ENCODE data around the gene ZC2HC1B. TPM values are rescaled to one million over a fixed set of nuclear protein-coding genes. Genes with fewer than 3 reads are reported as not detected.

The ZC2HC1B gene
- total RNA-seq, 4 donors from 2014 or later: not detected

DNA sequence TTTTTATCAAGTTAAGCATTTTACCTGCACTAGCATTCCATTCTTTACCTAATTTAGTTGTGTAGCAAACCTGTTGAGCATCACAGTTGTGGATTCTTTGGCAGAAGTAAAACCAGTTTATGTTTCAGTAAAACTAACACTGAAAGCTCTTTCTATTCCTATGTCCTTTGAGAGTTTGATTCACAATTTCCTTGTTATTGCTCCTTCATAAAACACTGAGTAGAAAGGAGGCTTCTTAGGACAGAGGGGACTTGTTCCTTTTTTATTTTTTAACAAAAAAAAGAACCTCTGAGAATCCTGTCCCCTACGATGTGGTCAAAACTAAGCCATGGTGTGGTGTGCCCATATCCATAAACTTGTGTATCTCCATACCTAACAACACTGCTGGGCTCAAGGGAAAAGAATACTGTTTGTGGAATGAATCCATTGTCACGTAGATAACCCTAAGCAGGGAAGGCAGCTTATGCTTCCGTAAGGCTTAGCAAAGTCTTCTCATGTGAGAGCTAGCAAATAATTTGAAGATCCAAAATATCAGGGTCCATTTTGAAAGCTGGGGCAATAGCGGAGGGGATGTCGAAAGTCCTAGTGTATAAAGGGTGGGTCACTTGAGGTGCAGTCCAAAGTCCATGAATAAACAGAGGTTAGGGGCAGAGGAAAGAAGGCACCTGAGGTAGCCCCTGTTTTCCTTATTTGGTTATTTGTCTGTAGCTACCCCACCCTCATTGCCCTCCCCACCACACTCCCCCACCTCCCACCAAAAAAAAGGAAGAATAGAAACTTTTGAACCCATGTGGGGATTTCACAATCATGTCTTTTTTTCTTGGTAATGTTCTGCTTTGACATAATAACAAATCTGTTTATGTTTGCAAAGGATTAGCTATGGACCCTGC is 72.7 kb downstream of the ZC2HC1B start:
- TF ChIP-seq, protein P1, sequence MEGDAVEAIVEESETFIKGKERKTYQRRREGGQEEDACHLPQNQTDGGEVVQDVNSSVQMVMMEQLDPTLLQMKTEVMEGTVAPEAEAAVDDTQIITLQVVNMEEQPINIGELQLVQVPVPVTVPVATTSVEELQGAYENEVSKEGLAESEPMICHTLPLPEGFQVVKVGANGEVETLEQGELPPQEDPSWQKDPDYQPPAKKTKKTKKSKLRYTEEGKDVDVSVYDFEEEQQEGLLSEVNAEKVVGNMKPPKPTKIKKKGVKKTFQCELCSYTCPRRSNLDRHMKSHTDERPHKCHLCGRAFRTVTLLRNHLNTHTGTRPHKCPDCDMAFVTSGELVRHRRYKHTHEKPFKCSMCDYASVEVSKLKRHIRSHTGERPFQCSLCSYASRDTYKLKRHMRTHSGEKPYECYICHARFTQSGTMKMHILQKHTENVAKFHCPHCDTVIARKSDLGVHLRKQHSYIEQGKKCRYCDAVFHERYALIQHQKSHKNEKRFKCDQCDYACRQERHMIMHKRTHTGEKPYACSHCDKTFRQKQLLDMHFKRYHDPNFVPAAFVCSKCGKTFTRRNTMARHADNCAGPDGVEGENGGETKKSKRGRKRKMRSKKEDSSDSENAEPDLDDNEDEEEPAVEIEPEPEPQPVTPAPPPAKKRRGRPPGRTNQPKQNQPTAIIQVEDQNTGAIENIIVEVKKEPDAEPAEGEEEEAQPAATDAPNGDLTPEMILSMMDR (IDR thresholded peaks at IDR 0.05): no peak
- DNase-seq (ENCODE audit: low spot score) (no peak), ATAC-seq (ENCODE audit: low FRiP score) (no peak)

DNA sequence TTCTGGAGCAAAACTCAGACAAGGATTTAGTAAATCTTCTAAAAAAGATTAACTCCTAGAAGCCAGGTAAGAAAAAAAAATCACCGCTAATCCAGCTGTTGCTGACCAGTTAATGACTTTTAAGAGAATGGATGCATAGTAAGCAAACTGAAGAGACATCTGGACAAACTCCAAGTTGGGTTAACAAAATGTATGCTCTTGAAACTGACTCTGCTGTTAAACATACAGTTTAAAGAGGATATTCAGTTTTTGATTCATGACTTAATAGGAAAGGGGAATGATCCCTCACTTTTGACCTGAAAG is 73.3 kb downstream of the ZC2HC1B start:
- no peak for DNase-seq (ENCODE audit: low spot score)
- TF ChIP-seq, protein P1 (IDR thresholded peaks at IDR 0.05): no peak
- ATAC-seq (ENCODE audit: low FRiP score): no peak

DNA sequence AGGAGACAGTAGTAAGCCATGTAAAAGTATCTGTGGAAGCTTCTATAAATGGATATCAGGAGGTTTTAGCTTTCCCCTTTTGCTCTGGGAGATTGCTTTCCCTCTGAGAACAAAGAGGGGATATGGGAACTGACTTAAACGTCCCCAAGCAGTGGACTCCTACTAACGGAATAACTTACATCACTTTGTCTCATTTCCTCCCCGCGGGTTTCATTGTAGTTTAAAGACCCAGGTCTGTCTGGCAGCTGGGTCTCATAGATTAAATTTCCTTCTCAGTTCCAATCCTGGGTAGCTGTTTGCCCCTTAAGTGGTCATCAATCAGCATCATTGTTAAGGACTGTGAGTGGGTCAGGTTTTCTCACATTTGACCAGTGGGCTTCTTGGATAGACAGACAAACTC is 75.1 kb downstream of the ZC2HC1B start:
- no peak for ATAC-seq (ENCODE audit: low FRiP score)

DNA sequence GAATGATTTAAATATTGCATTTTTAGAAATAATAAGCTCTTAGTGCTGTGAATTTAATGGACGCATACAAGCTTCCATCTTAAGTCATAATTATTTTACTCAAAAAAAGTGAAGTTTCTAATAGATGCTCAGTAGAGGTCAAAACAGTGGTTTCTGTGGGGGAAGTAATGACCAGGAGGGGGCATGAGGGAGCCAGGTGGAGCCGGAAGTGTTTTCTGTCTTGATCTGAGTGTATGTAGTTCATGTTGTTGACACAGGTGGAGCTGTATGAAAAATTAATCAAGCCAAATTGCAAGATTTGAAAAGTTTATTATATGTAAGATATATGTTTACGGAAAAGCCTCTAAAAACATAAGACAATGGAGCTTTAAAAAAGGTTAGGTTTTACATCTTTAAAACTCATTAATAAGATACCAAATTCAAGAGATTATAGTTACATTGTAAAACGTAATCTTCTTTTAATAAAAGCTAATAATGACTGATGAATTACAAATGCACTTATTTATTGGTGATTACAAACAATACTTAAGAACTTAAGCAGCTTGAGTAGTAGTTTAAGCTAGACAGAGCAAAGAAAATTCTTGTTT is 75.8 kb downstream of the ZC2HC1B start:
- TF ChIP-seq, protein P1 (IDR thresholded peaks at IDR 0.05): no peak
- DNase-seq (ENCODE audit: low spot score) (no peak), ATAC-seq (ENCODE audit: low FRiP score) (no peak)

More for the DNA sequence above, 75.1 kb downstream of the ZC2HC1B start:
- TF ChIP-seq, protein P1 (IDR thresholded peaks at IDR 0.05): no peak
- no peak for DNase-seq (ENCODE audit: low spot score)

DNA sequence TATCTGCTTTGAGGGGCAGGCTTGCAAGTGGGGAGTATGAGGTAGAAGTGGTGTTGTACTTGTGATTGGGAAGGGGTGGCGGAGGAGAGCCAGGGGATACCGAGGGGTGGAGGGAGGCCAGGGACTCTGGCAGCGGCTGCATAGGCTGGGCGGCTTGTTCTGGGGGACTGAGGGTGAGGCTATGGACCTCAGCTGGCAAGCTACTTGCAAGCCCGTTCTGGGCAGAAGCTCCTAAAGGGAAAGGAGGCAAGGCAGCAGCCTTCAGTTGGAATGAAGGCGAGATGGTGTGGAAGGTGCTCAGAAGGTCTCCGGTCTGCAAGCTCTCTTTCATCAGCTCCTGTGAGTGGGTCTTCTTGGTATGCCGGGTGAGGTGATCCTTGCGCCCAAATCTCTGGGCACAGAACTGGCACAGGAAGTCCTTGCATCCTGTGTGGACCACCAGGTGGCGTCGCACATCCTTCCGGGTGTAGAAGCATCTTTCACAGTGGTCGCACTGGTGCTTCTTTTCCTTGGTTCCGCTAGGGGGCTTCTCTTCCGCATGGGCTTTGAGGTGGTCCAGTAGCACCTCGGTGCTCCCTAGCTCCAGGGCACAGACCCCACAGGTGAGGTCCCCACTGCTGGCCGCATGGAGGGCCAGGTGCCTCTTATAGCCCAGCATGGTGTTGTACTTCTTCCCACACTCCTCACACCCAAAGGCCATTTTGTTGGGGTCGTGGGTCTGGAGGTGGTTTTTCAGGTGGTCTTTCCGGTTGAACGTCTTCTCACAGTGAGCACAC is 77.8 kb downstream of the ZC2HC1B start:
- TF ChIP-seq, protein P1 (IDR thresholded peaks at IDR 0.05): no peak
- peak; percentile 63 for ATAC-seq (ENCODE audit: low FRiP score)
- no peak for DNase-seq (ENCODE audit: low spot score)

DNA sequence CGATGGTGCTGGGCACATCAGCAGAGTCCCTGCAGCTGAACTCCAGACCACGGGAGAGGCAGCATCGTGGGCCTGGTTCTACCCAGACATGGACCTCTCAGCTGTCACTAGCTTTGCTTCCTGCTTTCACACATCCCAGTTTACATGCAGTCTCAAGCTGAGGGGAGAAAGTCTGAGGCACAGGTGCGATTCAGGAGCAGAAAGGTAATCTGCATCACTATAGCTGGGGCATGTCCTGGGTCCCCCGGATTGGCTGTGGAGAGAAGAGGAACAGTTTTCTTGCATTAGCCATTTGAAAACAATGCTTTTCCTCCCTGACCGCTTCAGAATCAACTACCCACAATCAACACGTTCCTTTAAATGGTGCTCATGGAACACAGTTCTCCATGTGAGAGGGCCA is 83.9 kb downstream of the ZC2HC1B start:
- DNase-seq (ENCODE audit: low spot score) (no peak), ATAC-seq (ENCODE audit: low FRiP score) (no peak)
- TF ChIP-seq, protein P1 (IDR thresholded peaks at IDR 0.05): no peak

All from omental fat pad (tissue), 4 donors.